HG03039 (cell line): ENCODE measurements around the gene PEPD.

ENCODE experiments used
- ATAC-seq: cut with Tn5 transposase; IDR thresholded peaks from one replicate; pipeline ENCODE4 v1.9.1; 2021; ENCODE audit warnings: mild to moderate bottlenecking, moderate library complexity; ENCODE audit not compliant: unreplicated experiment

The PEPD gene

DNA sequence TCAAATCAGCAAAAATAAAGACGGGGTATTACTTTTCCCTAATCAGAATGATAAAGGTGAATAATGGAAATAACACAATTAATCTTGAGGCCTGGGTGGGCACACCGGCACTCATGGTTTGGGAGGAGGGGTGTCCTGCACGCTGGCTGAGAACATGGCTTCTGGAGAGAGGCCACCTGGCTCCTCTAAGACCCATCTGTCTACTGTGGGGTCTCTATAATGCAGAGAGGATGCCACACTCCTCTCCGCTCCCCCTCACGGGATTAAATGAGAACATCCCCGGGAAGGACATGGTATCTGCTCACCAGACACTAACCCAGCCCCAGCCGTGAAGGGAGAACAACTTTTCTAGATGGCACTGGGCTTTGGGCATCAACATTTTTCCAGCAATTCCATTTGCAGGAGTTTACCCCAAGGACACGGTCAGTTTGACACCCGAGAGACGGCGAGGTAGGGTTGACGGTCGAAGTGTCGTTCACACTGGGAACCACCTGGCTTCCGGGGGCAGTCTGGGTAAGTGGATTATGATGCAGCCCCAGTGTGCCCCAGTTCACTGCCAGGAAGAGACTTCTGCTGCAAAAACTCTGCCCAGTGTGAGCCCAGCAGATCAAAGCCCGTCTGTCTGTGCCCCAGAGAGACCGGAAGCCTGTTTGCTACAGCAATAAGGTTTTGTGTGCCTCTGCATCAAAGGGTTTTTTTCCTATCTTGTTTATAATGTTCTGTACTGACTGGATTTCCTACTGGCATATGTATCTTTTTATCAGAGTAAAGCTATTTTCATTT lies 91.5 kb downstream of the PEPD start:
- no peak for ATAC-seq

DNA sequence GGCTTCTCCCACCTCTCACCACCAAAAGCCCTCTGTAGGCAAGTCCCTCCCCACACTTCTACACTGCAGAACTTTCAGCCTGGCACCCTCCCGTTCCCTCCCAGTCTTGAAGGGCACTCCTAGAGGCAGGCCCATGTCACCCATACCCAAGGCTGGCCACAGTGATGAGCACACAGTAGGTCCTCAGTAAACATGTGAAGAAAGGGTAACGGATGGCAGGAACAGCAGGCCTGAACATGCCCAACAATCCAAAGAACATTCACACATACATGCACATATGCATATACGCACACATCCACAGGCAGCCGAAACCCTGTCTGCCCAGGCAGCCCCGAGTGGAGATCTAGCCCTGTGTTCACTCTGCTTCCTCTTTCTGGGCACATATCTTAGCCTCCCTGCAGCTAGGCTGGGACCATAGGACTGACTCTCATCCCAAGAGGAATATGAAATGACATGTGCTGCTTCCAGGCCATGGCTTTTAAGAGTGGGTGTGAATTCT lies 92.9 kb downstream of the PEPD start:
- ATAC-seq = no peak

DNA sequence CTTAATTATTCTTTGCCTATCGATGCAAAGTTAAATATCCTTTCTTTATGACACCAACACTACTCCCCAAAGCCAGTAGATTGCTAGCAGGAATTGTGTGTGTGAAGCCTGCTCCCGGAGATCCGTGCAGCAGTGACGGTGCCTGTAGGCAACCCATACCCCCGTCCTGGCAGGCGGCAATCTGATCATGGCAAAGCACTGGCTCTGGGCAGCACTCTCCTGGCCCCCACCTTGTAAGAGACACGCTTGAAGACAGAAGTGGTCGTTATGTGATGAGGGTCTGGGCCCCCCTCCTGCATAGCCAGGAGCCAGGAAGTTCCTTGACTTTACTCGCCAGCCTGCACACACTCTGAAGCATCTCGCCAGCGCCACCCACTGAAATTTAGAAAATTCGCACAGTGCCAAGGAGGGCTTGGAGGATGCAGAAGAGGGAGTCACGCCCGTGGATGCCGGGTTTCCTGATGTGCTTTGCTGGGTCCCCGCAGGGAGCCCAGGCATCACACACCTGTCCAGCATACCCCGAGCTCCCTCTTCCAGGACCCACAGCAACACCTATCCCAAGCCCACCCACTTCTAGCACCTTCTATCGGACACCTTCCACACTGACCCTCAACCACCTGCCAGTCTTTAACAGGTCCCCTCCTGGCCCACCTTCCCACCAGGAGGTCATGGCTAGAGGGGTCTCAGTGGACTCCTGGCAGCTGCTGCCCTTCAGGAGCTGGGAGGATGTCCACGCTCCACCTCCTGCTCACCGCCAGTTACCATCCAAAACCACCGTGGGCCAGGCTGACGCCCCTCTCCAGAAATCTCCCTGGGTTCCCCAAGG lies 93.6 kb downstream of the PEPD start:
- ATAC-seq = no peak

DNA sequence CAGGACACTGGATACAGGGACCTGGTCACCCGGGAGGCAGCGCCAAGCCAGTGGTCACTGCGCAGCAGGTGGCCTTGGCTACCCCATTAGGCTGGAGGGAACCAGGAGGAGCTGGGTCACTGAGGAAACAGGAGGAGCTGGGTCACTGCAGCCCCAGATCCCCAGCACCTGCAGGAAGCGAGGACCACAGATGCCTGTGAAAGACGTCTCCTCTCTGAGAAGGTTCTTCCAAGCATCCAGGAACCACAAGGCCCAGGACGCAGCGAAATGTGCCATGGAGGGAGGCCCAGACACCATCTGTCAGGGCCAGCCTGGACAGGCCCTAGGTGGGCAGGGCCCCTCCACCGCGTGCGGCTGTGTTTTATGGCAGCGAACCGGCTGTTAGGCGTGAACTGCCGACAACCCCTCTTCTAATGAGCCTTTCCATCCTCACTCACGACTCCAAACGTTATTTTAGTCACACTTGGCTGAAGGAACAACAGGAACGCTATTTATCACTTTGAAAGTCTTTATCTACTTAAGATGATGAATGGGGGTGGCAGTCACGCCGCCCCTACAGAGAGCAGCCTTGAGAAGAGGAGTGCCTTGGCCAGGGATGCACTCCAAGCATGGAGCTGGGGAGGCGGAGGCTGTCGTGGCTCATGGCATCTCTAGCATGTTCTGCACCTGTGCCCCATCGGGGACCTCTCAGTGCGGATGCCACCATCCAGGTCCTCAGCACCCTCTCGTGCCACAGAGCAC lies 94.8 kb downstream of the PEPD start:
- ATAC-seq = no peak

DNA sequence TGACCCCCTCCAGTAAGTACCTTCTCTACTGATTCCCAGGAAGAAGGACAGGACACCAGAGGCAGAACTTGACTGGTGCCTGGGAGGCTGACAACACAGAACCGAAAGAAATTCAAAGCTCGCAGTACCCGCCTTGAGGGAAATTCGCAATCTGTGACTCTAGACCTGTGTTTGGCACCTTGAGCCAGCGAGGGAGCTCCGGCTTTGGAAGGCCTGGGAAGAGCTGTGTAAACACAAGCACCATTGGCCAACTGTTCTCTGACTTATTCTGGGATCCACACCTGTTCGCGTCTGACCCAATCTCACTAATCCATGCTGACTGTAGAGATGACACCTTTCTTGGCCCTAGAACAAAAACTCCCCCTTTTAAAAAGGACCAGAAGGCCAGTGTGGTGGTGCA lies 97.4 kb downstream of the PEPD start:
- ATAC-seq = no peak

DNA sequence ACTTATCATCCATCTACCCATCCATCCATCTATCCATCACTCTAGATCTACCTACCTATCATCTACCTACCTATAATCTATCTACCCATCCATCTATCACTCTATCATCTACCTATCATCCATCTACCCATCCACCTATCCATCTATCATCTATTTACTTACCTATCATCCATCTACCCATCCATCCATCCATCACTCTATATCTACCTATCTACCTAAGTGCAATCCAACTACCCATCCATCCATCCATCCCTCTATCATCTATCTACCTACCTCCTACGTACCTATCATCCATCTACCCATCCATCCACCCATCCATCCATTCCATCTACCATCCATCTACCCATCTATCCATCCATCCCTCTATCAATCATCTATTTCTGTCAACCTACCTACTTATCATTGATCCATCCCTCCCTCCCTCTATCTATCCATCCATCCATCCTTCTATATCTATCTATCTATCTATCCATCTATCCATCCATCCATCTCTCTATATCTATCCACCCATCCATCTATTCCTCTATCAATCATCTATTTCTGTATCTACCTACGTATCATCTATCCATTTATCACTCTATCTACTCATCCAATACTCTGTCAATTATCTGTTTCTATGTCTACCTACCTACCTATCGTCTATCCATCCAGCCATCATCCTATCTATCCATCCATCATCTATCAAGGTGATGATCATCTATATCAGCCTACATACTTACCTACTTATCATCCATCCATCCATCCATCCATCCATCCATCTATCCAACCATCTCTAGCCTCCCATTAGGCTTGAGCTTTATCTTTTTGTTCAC lies 99.0 kb downstream of the PEPD start:
- ATAC-seq = no peak

DNA sequence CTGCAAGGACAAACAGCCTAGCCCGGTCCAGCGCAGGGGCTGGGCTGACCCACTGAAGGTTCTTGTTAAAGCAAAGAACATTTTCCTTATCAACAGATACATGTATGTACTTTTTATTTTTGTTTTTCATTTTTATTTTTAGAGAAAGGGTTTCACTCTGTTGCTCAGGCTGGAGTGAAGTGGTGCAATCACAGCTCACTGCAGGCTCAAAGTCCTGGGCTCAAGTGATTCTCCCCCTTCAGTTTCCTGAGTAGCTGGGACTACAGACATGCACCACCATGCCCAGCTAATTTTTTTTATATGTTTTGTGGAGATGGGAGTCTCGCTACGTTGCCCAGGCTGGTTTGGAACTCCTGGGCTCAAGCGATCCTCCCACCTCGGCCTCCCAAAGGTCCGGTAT lies 100.2 kb downstream of the PEPD start:
- ATAC-seq = no peak

DNA sequence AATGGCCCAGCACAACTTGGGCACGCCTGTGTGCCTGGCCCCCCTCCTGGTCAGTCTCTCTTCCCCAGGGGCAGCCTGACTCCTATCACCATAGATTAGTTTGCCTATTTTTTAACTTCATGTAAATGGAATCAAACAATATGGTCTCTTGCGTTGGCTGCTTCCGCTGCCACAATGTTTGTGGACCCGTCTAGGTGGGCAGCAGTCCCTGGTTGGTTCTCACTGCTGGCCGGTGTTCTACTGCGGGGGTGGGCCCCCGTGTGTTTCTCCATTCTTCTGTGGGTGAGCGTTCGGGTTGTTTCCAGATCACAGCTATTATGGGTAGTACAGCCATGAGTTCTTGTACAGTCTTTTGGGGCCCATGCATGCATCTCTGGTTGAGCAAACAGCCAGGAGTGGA lies 100.8 kb downstream of the PEPD start:
- no peak for ATAC-seq

DNA sequence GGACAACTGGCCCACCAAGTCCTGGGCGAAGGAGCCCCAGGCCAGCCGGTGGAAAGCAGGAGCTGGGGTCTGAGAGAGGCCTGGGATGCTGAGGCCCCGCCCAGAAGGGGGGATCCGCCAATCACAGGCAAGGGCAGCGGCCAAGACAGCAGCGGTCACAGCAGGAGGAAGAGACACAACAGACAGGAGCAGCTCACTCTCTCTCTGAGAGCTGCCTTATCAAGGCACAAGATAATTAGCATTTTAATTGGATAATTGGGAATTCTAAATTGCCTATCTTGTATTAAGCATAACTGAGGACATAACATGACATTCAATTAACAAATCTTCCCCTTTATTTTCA lies 101.8 kb downstream of the PEPD start:
- no peak for ATAC-seq

DNA sequence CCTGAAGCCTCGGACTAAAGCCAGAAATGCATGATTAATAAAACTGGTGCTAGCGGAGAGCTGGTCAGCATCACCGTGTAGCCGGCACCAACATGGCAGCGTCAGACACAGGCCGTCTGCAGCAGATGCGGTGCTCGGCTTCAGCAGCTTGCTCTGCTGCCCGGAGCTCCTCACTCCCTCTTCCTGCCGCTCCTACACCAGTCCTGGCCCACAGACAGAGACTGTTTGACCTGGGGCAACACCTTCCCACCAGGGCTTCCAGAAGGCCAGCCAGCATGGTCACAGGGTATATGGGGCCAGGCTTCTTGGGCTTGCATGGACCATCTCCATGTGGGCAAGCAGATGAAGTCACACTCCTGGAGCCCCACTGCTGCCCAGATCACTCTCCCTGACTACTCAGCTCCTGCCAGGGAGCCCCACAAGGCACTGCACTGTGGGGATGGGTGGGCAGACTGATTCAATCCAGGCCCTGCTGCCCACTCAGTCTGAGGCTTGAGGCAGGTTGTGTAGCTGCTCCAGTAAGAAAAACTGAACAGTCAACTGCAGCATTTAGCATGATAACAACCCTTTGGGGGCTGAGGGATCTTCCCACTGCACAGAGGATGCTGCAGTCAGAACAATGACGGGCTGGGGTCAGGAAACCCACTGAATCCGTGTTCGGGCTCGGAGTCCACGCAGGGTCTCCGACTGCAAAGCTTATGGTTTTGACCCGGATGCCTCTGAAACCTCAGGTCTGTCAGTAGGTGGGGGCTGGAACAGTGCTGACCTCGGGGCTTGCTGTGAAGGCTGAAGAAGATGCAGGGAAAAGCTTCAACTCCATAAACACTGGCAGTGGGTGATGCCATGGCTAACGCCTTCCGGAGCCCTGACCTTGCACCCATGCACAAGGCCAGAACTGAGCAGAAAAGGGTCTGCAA lies 102.5 kb downstream of the PEPD start:
- no peak for ATAC-seq

DNA sequence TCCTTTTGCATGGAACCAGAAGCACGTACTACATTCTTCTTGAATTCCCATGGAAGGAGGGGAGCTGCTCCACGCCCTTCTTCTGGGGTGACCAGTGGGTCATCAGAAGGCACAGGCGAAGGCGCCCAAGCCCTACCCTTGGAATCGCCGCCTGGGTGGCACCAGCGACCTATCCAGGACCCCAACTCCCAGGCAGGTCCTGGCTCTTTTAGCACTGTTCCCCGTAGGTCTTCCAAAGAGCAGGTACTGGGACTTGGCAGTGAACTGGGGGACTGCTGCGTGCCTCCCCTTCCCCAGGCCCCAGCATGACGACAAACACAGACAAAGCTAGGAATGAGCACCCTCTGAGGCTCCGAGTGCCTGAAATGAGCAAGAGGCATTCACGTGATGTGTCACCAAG lies 103.1 kb downstream of the PEPD start:
- ATAC-seq = no peak

DNA sequence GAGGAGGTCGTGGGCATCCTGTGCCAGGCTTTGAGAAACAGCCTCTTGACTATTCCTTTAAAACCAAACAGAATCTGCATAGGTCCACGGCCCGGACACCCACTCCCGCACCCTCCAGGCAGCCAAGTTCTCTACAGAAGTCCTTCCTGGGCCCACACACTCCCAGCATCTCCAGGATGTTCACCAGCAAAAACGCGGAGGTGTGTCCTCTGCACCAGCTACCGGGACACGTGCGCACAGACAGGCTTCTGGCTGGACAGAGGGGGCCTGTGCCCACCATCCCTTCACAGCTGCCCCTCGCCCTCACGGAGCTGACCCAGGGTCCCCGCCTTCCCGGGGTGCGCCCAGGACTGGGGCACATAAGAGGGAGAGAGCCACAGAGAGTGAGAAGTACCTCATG lies 103.8 kb downstream of the PEPD start:
- no peak for ATAC-seq

DNA sequence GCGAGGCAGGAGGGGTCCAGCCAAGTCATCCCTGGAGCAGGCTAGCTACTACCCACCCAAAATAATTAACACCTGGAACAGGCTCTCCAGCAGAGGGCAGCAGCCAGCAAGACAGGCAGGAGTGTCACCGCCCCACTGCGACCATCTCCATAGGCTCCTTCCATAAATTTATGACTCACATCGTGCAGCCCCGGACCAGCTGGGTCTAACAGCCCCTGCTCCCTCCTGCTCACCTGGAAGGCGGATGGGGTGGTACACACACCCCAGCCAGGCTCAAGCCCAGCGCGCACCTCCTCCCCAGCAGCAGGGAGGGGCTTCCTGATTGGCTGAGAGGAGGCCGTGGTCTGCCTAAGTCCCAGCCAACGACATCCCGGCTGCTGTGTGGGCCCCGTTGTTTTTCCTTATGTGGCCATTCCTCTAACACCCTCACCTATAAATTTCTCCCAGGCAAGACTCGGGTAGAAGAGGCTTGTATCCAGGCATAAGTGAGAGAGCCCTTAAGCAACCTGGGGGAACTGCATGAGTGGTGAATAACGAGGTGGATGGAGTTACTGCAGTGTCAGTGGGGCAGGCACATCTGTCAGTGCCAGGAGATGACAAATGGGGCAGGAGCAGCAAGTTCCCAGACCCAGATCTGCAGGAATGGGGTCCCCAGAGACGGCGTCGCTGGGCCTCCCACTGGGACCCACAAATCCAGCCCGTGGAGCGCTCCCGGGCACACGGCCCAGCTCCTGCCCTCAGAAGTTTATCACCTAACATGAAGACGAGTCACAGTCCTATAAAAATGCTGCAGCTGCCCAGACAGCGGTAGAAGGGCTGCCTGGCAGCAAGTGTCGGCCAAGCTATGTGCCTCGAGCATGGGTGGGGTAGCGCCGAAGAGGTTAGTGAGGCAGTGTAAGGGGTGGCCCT lies 105.0 kb downstream of the PEPD start:
- no peak for ATAC-seq

DNA sequence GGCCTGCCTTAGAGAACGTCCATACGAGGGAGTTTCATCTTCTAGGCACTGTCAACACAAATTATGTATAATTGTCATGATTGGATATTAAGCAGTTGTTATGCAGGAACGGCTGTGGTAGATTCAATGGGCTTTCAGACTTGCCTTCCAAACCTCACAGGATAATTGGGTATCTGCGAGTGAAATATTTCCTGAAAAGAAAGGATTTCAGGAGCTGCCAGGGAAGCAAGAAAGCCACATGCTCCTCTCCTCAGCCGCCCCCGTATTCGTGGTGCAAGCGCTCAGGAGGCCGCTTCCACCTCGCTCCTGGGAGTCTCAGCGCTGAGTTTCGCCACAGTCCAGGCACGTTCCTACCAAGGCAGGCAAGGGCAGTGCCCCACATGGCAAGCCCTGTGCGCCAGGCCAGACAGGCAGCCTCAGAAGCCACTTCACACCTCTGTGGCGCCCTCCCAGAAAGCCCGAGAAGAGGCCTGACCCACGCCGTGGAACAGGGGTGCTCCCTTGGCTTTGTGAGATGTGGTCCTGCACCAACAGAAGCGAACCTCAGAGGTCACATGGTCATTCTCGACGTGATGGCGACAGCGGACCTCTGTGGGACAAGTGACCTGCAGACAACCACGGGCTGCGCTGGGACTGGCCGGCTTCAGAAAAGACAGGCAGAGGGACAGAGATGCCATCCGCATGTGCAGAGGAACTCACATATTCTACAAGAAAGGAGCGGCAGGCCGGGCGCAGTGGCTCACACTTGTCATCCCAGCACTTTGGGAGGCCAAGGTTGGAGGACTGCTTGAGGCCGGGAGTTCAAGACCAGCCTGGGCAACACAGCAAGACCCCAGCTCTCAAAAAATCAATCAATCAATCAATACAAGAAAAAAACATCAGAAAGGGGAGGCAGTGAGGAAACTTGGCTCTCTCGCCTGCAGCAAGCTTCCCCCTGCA lies 106.7 kb downstream of the PEPD start:
- ATAC-seq = no peak

DNA sequence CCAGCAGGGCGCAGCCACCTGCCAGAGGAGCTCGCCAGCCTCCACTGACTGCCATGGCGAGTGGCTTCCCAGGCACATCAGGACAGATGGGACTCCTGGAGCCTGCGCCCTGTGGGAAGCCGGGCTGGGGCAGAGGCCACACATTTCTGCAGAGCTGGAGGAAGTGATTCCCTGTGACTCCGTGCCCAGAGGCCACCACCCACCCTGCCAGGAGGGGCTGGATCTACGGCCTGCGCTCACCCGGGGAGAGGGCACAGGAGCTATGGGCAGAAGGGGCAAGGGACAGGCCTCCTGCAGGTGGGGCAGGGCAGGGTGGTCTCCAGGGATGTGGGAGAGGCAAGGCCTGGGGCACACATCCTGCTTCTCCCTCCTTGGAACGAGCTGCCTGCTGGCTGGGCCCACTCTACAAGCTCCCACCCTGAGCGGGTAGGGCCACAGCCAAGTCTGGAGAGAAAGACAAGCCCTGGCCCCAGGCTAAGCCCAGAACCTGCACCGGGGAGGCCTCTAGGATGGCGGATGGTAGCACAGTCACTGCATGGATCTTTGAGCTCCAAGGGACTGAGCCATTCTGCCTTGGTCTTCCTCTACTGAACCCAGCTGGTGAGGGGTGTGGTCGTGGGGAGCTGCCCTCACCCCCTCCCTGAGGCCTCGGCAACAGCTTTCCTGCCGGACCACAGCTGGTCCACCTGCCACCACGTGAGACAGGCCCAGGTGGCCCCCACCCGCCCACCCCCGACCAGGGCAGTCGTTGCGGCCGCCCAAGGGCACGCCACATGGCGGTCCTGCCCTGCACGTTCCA lies 107.5 kb downstream of the PEPD start:
- ATAC-seq = no peak

DNA sequence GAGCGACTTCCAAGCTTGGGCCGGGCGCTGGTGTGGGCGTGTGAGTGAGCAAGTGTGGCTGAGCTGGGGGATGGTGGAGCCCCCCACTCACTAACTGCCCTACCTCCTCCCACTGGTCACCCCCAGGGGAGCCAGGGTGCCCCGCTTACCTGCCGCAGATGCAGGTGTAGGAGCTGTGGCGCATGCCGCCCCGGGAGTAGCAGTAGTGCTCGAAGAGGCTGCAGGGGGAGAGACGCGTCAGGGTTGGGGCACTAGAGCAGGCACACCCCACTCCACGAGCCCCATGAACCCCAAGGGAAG lies 108.2 kb downstream of the PEPD start:
- no peak for ATAC-seq
